Smooth muscle cell (in vitro differentiated cells): ENCODE data around the gene LRRC26. TPM values are rescaled to one million over a fixed set of nuclear protein-coding genes. Genes with fewer than 3 reads are reported as not detected.

ENCODE experiments used
- DNase-seq: peaks from one replicate; lab custom pipeline; 2025; ENCODE audit not compliant: unreplicated experiment; lab: John Stamatoyannopoulos, UW
- H2AFZ ChIP-seq: fragments of 200-600 bp; sonication (generic); 2 replicates; pipeline ENCODE4 v1.6.0; 2016; ENCODE audit warnings: antibody characterized with exemption, low read depth, mild to moderate bottlenecking
- H3F3A ChIP-seq: fragments of 200-600 bp; sonication (generic); 2 replicates; pipeline ENCODE4 v1.6.0; 2017; ENCODE audit warnings: antibody characterized with exemption, low read depth
- H3K27ac ChIP-seq: fragments of 200-600 bp; sonication (generic); 2 replicates; pipeline ENCODE4 v1.5.1; 2016; ENCODE audit warnings: low read depth, mild to moderate bottlenecking
- H3K27me3 ChIP-seq: fragments of 200-600 bp; sonication (generic); 2 replicates; pipeline ENCODE4 v1.6.1; 2016; ENCODE audit warnings: low read depth, mild to moderate bottlenecking
- H3K36me3 ChIP-seq: fragments of 200-600 bp; sonication (generic); 2 replicates; pipeline ENCODE4 v1.5.1; 2016; ENCODE audit warnings: low read depth
- H3K4me1 ChIP-seq: fragments of 200-600 bp; sonication (generic); 2 replicates; pipeline ENCODE4 v1.5.1; 2016; ENCODE audit warnings: low read depth
- H3K4me2 ChIP-seq: fragments of 200-600 bp; sonication (generic); 2 replicates; pipeline ENCODE4 v1.6.0; 2016; ENCODE audit warnings: mild to moderate bottlenecking
- H3K4me3 ChIP-seq: fragments of 200-600 bp; sonication (generic); 2 replicates; pipeline ENCODE4 v1.5.1; 2016; ENCODE audit warnings: mild to moderate bottlenecking
- H3K79me2 ChIP-seq: fragments of 200-600 bp; sonication (generic); 2 replicates; pipeline ENCODE4 v1.6.0; 2016; ENCODE audit warnings: low read depth, mild to moderate bottlenecking
- H3K9ac ChIP-seq: fragments of 200-600 bp; sonication (generic); 2 replicates; pipeline ENCODE4 v1.6.0; 2016; ENCODE audit warnings: low read depth
- H3K9me3 ChIP-seq: fragments of 200-600 bp; sonication (generic); replicated peaks from 2 replicates; pipeline ENCODE4 v1.5.1; 2016; ENCODE audit warnings: low read depth
- H4K20me1 ChIP-seq: fragments of 200-600 bp; sonication (generic); 2 replicates; pipeline ENCODE4 v1.6.0; 2016; ENCODE audit warnings: low read depth
- WGBS: methylation state at CpG from one replicate; pipeline ENCODE4 v1.1.7; 2016; ENCODE audit warnings: low lambda C conversion rate; 5-methylcytosine and 5-hydroxymethylcytosine counted together
- polyA plus RNA-seq: library from polyadenylated mRNA; unstranded; fragments of >200 nt; fragmentation: Nextera tagmentation; extraction: Ambion mirVana; gene quantifications from 2 replicates; pipeline ENCODE4 v1.2.1, GENCODE V29; 2016
- total RNA-seq: library from RNA; depleted of rRNA; stranded (reverse); fragments of >200 nt; gene quantifications from 2 replicates; pipeline ENCODE4 v1.2.3, GENCODE V29; 2014
- TF ChIP-seq, protein P1 (sequence below): fragments of 200-600 bp; sonication (generic); IDR thresholded peaks from 2 replicates; pipeline ENCODE4 v1.5.1; 2017; ENCODE audit warnings: borderline replicate concordance, mild to moderate bottlenecking, antibody characterized with exemption; ENCODE audit not compliant: insufficient read depth, poor library complexity, severe bottlenecking

The LRRC26 gene
- total and polyA plus RNA-seq, 2 experiments from 2014 or later, result not detected

DNA sequence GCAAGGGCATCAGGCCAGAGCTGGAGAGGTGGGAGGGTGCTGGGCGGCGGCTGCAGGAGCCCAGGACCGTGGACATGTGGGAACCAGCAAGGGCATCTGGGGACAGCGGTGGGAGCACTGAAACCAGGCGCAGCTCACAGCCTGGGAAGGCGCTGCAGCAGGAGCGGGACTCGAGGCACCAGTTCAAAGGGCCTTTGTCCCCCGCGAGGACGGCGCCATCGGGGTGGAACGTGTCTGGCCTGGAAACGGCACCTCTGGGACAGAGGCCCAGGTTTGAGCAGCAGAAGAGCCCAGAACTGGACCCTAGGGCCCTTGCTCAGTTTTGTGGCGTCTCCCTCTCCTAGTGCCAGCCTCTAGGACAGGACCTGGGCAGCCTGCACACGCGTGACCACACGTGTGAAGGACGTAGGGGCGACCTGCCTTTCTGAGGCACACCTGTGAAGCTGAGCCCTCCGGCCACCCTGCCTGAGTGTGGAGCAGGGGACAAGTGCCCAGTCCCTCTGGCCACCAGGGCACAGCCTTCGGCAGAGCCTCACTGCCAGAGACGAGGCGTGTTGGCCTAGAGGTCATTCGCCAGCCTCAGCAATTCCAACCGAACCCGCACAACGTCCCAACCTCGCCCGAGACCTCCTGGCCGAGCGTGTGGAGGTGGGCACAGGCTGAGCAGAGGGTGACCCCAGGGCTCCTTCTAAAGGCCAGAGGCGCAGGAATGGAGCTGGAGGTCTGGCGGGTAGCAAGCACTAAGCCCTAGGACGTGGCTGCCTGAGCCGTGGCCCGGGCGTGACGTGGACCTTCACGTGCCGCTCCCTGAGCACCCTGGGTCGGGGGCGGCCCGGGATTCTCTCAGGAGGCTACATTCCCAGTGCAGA lies 4.2 kb upstream of the LRRC26 start:
- Histone ChIP-seq H3K79me2 (no peaks in the 10 kb centered on the region), H3K4me3 (no peak overlapping the region), H3F3A (no peaks in the 10 kb centered on the region), H3K27ac (no peak overlapping the region), H2AFZ (no peak overlapping the region), H3K27me3 (peaks cover 34% of the 10 kb centered on the region), H3K9ac (no peak overlapping the region), H3K9me3 (no peaks in the 10 kb centered on the region), H4K20me1 (no peaks in the 10 kb centered on the region), H3K4me2 (no peak overlapping the region), H3K36me3 (no peaks in the 10 kb centered on the region), H3K4me1 (no peaks in the 10 kb centered on the region)
- DNase-seq, result no peak
- TF ChIP-seq, protein P1, sequence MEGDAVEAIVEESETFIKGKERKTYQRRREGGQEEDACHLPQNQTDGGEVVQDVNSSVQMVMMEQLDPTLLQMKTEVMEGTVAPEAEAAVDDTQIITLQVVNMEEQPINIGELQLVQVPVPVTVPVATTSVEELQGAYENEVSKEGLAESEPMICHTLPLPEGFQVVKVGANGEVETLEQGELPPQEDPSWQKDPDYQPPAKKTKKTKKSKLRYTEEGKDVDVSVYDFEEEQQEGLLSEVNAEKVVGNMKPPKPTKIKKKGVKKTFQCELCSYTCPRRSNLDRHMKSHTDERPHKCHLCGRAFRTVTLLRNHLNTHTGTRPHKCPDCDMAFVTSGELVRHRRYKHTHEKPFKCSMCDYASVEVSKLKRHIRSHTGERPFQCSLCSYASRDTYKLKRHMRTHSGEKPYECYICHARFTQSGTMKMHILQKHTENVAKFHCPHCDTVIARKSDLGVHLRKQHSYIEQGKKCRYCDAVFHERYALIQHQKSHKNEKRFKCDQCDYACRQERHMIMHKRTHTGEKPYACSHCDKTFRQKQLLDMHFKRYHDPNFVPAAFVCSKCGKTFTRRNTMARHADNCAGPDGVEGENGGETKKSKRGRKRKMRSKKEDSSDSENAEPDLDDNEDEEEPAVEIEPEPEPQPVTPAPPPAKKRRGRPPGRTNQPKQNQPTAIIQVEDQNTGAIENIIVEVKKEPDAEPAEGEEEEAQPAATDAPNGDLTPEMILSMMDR, result no peak
- WGBS, result 91% methylated on average over 45 of the region's 45 CpGs

DNA sequence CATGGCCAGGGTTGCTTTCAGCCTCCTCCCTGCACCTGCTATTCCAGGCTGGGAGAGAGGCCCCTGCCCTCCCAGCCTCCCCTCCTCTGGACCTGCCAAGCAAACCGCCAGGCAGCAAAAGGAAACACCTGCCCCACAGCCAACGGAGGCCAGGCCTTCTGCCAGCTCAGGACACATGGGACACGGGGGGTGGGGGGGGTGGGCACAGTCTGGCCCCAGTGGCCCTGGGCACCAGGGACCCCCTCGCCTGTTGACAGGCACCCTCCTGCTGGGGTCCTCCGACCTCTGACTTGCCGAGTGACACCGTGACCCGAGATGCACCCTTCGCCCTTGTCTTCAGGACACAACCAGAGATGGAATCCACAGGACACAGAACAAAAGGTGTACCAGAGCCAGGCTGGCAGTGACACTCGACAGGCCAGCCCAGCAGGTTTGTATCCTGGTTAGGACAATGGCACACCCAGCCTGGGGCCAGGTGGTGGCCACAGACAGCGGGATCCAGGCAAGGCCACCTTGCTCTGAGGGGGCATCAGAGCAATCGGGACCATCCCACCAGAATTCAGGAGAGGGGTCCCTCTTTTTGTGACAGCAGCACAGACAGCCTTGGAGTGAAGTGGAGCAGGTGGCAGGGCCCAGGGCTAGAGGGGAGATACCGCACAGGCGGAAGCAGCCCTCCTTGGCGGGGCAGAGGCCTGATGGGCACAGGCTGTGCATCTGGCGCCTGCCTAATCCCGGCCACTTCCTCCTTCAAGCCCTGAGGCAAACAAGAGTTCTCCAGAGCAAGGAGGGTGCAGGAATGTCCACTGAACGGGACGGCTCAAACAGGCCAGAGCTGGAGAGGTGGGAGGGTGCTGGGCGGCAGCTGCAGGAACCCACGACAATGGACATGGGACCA lies 3.3 kb upstream of the LRRC26 start:
- no peak overlapping the region for H2AFZ ChIP-seq

DNA sequence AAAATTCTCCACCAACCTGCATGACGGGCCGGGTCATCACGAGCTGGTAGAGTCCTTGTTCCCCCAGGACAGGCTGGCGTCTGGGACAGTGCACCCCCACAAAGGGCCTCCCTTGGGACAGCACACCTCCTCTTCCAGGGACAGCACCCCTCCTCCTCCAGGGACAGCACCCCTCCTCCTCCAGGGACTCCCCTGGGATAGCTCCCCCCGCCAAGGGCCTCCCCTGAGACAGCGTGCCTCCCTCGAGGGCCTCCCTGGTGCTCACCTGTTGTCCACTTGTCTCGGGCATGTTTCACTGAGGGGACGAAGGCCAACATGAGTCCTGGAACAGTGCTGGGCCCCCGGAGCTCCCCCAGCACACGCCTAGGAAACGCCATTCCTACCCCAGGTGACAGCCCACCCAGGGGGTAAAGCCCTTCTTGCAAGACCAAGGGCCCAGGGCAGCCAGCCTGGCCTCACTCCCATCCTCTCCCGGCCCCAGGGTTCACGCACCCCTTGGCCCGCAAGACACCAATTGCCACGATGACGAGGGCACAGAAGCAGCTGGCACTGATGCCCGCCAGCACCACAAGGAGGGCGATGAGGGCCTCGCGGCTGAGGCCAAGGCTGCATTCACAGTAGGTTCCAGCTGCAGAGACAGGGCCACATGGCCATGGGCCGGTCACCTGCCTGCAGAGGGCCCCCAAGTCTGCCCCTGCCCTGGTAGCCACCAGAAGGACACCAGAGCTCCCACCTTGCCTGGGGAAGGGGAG lies 1.5 kb upstream of the LRRC26 start:
- 88% methylated on average over 21 of the region's 22 CpGs for WGBS
- H3K27me3 ChIP-seq, result peaks cover 62% of the 10 kb centered on the region

More for the DNA sequence above, 3.3 kb upstream of the LRRC26 start:
- Histone ChIP-seq H3K9ac (no peak overlapping the region), H4K20me1 (no peaks in the 10 kb centered on the region), H3K4me1 (no peaks in the 10 kb centered on the region), H3K79me2 (no peaks in the 10 kb centered on the region), H3K9me3 (no peaks in the 10 kb centered on the region), H3K4me2 (no peak overlapping the region), H3K27ac (no peak overlapping the region), H3K4me3 (no peak overlapping the region), H3K36me3 (no peaks in the 10 kb centered on the region), H3F3A (no peaks in the 10 kb centered on the region), H3K27me3 (peaks cover 43% of the 10 kb centered on the region)
- DNase-seq, result no peak
- WGBS, result 84% methylated on average over 20 of the region's 21 CpGs
- TF ChIP-seq, protein P1, result no peak

More for the DNA sequence above, 1.5 kb upstream of the LRRC26 start:
- no peak overlapping the region for H3K4me3 ChIP-seq
- no peaks in the 10 kb centered on the region for H3K4me1 ChIP-seq
- no peak overlapping the region for H3K9ac ChIP-seq
- no peaks in the 10 kb centered on the region for H3K36me3 ChIP-seq
- H3K9me3 ChIP-seq, result no peaks in the 10 kb centered on the region
- TF ChIP-seq, protein P1, result no peak
- no peak overlapping the region for H3K27ac ChIP-seq
- DNase-seq, result no peak
- no peak overlapping the region for H3K4me2 ChIP-seq
- H4K20me1 ChIP-seq, result no peaks in the 10 kb centered on the region
- no peaks in the 10 kb centered on the region for H3F3A ChIP-seq
- no peak overlapping the region for H2AFZ ChIP-seq
- H3K79me2 ChIP-seq, result no peaks in the 10 kb centered on the region
